GM18873 (cell line): ENCODE results near the gene KIR2DL1.
"Not testable (repeated sequence)": the region's sequence is repeated elsewhere in the genome, so short reads cannot be mapped to it uniquely, and the experiment has no call there.

ENCODE experiments used
- ATAC-seq: cut with Tn5 transposase; IDR thresholded peaks from one replicate; pipeline ENCODE4 v1.9.1; 2021; ENCODE audit warnings: mild to moderate bottlenecking, moderate library complexity, moderate number of reproducible peaks; ENCODE audit not compliant: unreplicated experiment, low FRiP score

KIR2DL1 gene

DNA sequence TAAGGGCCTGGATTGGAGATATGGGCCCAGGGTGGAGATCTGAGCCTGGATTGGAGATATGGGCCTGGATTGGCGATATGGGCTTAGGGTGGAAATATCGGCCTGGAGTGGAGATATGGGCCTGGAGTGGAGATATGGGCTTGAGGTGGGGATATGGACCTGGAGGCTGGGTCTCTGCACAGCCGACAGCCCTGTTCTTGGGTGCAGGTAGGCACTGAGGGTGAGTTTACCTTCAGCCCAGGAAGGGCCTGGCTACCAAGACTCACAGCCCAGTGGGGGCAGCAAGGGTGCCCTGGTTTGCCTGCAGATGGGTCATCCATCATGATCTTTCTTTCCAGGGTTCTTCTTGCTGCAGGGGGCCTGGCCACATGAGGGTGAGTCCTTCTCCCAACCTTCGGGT is 918 bp downstream of the KIR2DL1 start:
- ATAC-seq = not testable (repeated sequence)

DNA sequence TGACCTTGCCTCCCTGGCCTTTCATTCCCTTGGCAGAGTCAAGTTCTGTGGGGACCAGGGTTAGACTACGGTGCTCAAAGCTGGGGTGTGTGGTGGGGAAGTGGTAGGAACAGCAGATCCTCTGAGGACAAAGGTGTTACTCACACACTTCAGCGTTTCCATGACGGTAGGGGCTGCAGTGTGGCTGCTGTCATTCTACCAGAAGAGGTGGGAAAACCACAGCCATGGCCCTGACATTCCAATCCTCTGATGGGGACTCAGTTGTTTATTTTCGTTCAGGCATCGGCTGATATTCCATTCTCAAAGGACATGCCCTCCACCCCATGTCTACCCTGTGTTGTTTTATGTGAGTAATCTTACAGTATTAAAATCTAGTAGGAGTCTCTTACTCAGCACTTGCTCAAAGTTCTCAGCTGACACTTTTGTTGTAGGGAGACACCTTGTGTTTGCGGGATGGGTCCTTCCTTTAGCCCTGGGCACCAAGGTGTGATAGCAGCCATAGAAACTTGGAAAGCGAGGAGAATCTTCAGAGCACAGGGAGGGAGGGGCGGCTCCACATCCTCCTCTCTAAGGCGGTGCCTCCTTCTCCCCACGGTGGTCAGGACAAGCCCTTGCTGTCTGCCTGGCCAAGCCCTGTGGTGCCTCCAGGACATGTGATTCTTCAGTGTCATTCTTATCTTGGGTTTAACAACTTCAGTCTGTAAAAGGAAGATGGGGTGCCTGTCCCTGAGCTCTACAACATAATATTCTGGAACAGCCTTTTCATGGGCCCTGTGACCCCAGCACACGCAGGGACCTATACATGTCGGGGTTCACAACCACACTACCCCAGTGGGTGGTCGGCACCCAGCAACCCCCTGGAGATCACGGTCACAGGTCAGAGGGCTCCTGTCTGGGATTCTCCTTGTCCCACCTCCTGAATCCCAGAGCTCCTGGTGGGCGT is 1.7 kb downstream of the KIR2DL1 start:
- not testable (repeated sequence) for ATAC-seq

DNA sequence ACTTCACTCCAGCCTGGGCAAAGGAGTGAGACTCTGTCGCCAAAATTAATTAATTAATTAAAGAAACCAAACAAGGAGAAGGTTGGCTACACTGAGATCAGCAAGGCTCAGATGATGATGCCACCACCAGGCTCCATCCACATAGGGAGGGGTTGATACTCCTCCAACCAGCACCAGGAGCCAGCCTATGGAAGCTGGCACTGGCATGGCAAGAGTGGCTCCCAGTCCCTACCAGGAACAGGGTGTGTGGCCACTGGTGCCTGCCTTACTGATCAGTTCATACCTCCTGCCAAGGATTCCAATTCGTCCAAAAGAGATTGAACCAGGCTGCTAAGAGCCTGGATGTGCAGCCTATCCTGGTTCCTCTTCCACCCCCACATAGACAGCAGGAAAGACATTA is 3.1 kb downstream of the KIR2DL1 start:
- not testable (repeated sequence) for ATAC-seq

DNA sequence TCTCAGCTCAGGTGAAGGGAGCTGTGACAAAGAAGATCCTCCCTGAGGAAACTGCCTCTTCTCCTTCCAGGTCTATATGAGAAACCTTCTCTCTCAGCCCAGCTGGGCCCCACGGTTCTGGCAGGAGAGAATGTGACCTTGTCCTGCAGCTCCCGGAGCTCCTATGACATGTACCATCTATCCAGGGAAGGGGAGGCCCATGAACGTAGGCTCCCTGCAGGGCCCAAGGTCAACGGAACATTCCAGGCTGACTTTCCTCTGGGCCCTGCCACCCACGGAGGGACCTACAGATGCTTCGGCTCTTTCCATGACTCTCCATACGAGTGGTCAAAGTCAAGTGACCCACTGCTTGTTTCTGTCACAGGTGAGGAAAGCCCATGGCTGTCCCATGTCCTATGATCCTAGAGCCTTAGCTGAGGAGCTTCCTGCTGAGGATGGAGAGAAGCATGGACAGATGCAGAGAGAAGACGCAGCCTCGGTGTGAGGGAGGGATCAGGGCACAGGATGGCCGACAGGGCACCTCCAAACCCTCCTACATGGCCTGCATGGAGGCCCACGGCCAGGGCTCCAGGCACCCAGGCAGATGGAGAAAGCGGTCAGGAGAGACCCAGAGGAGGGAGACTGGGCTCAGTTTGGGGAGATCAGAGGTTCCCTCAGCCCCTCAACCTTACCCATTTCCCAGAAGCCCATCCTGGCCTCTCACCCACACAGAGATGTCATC is 5.7 kb downstream of the KIR2DL1 start:
- not testable (repeated sequence) for ATAC-seq

DNA sequence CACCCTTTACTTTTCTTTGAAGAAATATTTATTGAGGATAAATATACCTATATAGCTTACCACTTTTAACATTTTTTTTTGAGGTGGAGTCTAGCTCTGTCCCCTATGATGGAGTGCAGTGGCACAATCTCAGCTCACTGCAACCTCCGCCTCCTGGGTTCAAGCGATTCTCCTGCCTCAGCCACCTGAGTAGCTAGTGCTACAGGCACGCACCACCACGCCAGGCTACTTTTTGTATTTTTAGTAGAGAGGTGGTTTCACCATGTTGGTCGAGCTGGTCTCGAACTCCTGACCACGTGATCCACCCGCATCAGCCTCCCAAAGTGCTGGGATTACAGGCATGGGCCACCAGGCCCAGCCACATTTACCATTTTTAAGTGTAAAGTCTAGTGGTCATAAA is 6.2 kb downstream of the KIR2DL1 start:
- ATAC-seq = not testable (repeated sequence)

DNA sequence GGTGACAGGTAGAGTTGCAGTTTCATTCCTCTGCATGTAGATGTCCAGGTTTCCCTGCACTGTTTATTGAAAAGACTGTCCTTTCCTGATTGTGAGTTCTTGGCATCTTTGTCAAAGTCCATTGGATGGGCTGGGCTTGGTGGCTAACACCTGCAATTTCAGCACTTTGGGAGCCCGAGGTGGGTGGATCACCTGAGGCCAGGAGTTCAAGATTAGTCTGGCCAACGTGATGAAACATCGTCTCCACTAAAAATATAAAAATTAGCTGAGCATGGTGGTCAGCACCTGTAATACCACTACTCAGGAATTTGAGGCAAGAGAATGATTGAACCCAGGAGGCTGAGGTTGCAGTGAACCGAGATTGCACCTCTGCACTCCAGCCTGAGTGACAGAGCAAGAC is 8.3 kb downstream of the KIR2DL1 start:
- ATAC-seq = not testable (repeated sequence)

DNA sequence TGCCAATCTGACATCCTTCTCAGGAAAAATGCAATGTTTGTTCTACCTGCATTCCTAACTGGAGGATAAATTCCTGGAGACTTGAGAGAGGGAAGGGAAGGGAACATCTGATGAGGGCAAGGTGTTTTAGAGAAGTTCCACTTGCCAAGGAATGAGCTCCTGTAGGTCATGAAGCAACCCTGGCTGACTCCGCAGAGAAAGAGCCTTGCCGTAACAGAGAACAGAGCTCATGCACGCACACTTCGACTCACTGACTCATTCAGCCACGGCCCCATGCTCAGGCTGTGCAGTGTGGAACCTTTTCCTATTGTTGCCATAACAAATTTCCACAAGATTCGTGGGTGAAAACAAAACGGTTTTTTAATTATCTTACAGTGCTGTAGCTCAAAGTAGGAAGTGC is 9.3 kb downstream of the KIR2DL1 start:
- not testable (repeated sequence) for ATAC-seq

DNA sequence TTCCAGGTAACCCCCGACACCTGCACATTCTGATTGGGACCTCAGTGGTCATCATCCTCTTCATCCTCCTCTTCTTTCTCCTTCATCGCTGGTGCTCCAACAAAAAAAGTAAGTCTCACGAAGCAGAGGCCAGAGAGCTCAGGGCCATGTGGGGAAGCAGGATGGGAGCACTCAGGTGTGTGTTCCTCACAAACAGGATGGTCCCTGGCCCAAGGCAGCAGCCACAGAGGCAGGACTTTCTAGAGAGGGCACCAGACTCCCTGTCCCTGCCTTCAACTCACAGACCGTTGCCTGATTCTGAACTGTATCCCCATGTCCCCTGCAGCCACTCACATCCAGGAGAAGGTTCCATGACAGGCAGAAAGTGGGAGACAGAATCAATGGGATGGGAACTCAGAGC is 13.3 kb downstream of the KIR2DL1 start:
- ATAC-seq = not testable (repeated sequence)

DNA sequence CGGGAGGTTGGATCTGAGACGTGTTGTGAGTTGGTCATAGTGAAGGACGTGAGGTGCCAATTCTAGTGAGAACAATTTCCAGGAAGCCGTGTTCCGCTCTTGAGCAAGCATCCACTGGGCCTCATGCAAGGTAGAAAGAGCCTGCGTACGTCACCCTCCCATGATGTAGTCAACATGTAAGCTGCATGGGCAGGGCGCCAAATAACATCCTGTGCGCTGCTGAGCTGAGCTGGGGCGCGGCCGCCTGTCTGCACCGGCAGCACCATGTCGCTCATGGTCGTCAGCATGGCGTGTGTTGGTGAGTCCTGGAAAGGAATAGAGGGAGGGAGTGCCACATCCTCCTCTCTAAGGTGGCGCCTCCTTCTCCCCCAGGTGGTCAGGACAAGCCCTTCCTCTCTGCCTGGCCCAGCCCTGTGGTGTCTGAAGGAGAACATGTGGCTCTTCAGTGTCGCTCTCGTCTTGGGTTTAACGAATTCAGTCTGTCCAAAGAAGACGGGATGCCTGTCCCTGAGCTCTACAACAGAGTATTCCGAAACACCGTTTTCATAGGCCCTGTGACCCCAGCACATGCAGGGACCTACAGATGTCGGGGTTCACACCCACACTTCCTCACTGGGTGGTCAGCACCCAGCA is 16.6 kb downstream of the KIR2DL1 start:
- not testable (repeated sequence) for ATAC-seq

DNA sequence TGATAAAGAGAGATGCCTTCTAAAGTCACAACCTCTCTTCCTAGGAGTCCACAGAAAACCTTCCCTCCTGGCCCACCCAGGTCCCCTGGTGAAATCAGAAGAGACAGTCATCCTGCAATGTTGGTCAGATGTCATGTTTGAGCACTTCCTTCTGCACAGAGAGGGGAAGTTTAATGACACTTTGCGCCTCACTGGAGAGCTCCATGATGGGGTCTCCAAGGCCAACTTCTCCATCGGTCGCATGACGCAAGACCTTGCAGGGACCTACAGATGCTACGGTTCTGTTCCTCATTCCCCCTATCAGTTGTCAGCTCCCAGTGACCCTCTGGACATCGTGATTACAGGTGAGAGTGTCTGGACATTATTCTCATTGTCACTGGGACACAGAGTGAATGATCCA is 18.6 kb downstream of the KIR2DL1 start:
- not testable (repeated sequence) for ATAC-seq

DNA sequence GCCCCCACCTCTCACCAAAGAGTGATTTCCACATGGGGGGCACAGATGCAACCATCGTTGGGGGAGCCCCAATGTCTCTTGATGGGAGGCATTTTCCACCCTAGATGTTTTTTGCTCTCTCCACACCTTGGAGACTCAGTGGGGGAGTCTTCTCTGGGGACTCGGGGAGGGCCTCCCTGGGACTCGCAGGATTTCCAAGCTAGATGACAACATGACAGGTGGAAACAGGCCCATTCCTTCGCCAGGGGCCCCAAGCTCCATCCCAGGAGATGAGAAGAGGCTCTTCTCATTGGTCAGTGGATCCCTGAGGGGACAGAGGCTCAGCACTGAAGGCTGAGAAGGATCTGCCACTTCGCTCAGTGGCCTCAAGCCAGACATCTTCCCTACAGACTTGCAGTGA is 21.1 kb downstream of the KIR2DL1 start:
- no peak for ATAC-seq

DNA sequence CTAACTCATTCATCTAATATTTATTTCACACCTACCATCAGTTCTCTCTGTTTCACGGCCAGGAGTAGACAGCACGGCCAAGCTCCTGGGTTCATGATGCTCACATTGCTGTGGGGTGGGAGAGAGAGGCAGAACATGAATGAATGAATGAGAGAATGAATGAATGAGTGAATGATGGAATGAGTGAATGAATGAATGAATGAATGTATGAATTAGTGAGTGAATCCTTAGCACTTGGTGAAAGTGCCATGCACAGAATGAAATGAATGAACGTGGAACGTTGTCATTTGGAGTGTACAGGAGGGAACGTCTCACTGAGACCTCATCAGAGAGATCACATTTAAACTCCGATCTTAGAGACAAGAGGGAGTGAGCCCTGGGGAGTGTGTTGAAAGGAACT is 21.9 kb downstream of the KIR2DL1 start:
- no peak for ATAC-seq

DNA sequence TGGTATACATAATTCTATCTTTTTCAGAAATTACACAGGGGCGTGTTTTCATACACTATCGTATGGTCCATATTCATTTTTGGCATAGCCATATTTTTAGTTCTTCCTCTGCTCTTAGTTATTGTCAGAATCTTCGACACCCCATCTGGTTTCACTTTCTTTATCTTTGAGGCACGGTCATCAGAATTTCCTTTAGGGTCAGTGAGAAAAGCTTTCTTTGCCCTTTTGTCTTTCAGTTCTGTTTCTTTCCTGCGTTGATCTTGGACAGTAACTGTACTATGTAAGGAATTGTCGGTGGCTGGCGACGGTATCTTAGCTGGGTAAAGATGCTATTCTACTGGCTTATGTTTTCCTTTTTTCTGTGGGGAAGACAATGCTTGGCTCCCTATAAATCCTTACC is 23.2 kb downstream of the KIR2DL1 start:
- ATAC-seq = no peak

DNA sequence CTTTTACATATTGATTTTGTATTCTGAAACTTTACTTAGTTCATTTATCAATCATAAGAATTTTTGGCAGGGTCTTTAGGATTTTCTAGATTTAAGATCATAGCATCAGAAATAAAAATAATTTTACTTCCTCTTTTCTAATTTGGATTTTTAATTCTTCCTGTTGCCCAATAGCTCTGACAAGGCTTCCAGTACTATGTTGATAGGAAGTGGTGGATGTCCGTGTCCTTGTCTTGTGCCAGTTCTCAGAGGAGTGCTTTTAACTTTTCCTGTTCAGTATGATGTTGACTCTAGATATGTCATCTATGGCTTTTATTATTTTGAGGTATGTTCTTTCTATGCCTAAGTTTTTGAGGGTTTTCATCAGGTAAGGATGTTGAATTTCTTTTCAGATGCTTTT is 26.2 kb downstream of the KIR2DL1 start:
- no peak for ATAC-seq

DNA sequence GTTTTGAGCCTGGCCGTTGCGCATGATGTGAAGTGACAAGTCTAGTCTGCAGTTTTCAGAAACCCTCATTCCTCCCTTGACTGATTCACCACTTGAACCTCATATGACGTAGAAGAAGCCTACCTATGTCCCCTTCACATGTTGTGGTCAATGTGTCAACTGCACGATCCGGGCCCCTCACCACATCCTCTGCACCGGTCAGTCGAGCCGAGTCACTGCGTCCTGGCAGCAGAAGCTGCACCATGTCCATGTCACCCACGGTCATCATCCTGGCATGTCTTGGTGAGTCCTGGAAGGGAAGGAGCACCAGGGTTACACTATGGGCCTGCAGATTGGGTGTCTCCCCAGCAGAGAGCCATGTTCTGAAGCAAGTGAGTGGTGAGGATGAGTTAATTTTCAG is 33.8 kb downstream of the KIR2DL1 start, which contains the start of gene KIR2DL4:
KIR2DL4 (plus strand) TSS at position 201 of the 400 bp plus-strand sequence; CDS start at position 243, 42 bp downstream.
- no peak for ATAC-seq

DNA sequence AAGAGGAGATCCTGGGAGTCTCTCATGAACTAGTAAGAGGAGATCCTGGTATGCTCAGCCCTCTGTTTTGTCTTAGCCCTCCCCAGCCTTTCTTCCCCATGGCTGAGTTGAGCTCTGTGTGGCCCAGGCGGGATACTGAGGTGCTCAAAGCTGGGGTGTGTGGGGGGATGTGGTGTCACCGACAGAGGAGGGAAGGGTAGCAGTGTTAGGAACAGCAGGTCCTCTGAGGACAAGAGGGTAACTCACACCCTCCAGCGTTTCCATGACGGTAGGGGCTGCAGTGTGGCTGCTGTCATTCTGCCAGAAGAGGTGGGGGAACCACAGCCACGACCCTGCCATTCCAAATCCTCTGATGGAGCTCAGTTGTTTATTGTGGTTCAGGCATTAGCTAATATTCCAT is 34.5 kb downstream of the KIR2DL1 start:
- no peak for ATAC-seq

DNA sequence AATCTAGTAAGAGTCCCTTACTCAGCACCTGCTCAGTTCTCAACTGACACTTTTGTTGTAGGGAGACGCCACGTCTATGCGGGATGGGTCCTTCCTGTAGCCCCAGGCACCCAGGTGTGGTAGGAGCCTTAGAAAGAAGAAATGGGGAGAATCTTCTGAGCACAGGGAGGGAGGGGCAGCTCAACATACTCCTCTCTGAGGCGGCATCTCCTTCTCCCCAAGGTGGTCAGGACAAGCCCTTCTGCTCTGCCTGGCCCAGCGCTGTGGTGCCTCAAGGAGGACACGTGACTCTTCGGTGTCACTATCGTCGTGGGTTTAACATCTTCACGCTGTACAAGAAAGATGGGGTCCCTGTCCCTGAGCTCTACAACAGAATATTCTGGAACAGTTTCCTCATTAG is 35.0 kb downstream of the KIR2DL1 start:
- no peak for ATAC-seq

DNA sequence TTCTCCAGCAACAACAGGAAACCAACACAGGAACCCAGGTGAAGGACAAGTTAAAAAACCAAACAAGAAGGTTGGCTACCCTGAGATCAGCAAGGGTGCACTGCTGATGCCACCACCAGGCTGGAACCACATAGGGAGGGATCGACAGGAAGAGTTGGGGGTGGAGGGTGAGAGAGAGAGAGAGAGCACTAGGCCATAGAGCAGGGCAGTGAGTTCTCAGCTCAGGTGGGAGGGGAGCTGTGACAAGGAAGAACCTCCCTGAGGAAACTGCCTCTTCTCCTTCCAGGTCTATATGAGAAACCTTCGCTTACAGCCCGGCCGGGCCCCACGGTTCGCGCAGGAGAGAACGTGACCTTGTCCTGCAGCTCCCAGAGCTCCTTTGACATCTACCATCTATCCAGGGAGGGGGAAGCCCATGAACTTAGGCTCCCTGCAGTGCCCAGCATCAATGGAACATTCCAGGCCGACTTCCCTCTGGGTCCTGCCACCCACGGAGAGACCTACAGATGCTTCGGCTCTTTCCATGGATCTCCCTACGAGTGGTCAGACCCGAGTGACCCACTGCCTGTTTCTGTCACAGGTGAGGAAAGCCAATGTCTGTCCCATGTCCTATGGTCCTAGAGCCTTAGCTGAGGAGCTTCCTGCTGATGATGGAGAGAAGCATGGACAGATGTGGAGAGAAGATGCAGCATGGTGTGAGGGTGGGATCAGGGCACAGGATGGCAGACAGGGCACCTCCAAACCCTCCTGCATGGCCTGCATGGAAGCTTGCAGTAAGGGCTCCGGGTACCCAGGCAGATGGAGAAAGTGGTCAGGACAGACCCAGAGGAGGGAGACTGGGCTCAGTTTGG is 36.3 kb downstream of the KIR2DL1 start:
- no peak for ATAC-seq

DNA sequence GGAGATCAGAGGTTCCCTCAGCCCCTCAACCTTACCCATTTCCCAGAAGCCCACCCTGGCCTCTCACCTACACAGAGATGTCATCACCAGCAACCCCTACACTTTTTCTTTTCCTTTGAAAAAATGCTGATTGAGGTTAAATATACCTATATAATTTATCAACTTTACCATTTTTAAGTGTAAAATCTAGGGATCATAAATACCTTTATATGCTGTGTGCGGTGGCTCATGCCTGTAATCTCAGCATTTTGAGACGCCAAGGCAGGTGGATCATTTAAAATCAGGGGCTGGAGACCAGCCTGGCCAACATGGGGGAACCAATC is 36.9 kb downstream of the KIR2DL1 start:
- ATAC-seq = no peak

DNA sequence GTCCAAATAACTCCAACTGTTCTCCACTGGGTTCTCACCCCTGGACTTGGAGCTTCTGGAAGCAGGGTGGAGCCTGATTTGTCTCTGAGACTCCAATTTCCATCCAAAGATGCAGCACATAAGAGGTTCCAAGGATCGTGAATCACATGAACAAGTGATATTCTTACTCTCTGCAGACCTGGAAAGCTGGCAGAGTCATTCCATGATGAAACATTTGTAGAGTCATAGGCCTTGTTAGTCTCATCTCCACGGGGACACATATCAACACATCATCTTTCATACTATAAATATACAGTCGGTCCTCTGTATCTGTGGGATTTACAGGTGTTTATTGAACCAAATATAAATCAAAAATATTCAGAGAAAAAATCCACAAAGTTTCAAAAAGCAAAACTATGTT is 45.0 kb downstream of the KIR2DL1 start:
- not testable (repeated sequence) for ATAC-seq
